PFSK-1 (cell line): ENCODE measurements around the gene FAM32A.

ENCODE experiments used
- FOXP2 ChIP-seq: optimal IDR thresholded peaks from 2 replicates; pipeline ENCODE3; 2011; ENCODE audit warnings: borderline replicate concordance, control low read depth, inconsistent platforms; ENCODE audit not compliant: insufficient read depth; ENCODE audit errors: extremely low read length, extremely low read depth
- POLR2AphosphoS5 ChIP-seq: IDR thresholded peaks from 2 replicates; pipeline ENCODE4 v1.6.1; 2012; ENCODE audit warnings: low read depth, mild to moderate bottlenecking, control low read depth, low read length, moderate library complexity

DNA sequence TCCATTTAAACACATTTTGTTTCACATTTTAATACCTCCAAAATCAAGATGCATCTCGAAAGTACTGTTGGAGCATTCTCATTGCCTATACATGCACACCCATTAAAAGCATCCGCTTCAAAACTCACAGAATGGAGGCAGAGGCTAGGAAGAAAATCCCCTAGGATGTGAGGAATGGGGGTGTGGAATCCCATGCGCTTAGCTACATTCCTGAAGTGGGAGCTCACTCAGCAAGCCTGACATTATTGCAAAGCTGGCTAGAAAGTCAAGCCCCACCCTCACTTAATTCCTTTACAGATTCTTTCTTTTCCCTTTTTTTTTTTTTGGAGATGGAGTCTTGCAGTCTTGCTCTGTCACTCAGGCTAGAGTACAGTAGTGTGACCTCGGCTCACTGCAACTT, 4.6 kb upstream of the FAM32A start:
- no peak for TF ChIP-seq FOXP2
- no peak for TF ChIP-seq POLR2AphosphoS5
